ENCODE data around the gene OR10AD1.

OR10AD1 gene

DNA sequence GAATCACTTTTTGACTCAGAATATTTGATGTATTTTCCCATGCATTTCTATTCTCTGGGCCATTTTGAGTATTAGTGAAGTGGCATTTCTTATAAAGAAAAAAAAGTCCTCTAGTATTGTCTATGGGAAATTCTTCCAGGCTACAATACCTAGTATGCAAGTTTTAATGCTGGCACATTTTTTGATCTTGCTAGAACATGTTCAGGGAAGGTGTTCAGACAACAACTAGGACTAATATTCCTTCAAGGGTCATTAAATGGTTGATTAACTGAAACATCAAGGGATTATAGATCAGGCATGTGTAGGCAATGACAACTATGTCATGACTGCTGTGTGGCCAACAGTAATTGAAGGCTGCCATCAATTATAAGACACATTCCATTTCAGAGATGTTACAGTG, 12.0 kb downstream of the OR10AD1 start:
- DNase-seq (ENCODE audit: low spot score) = no peak

DNA sequence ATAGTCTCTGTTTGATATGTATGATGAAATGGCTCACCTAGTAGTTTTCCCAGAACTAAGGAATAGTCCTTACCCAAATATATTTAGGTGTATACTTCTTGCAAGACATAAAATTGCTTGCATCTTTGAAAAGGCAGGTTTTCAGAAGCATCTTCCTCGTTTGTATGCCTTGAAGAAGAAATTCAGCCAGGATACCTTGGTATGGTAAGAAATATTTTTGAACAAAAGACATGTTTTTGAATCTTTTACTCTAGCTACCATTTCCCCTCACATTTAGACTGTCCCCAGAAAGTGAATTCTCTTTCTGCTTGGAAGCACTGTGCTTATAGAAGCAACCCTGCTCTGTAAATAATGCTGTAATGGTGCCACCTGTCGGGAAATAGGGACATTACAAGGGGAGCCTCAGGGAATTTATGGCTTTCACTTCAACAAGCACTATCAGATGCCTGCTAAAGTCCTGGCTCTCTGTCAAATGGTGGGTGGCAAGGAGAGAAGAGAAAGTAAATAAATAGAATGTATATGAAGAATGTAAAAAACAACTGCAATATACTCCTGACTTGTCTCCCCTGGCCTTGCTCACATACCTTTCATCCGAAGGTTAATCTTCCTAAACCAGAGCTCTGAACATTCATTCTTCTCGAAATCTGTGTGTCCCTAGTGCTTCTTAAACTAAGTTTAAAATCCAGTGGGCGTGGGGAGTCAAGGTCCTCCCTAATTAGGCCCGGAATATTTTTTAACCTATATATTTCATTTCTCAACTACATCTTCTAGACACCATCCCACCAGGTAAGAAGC, 13.6 kb downstream of the OR10AD1 start:
- DNase-seq (ENCODE audit: low spot score) = peak; percentile 78

DNA sequence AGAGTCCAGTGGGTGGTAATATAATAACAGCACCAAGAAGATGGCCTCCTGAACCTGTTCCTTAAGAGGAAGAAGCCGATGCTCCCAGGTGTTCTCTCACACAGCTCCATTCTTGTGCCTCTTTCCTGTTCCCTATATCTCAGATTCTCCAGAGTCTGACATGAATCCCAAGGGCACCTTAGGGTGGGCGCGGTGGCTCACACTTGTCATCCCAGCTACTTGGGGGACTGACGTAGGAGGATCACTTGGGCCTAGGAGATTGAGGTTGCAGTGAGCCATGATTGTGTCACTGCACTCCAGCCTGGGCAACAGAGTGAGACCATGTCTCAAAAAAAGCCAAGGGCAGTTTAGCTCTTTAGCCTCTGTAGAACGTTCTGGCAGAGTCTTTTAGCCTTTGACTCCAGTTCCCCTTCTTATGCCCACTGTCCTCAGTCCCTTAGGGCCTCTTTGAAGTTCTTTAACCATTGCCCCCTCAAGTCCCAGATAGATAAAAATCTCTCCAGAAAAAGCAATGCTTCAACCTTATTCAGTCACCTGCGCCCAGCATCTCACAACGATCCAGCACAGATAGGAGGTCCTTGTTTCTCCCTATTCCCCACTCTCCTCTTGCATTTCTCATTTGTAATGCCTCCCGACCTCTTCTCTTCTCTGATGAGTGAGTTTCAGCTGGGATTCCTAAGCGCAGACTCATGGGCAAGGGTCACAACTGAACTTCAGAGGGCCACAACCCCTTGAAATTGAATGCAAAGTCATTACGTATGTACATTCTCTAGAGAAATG, 15.0 kb downstream of the OR10AD1 start:
- DNase-seq (ENCODE audit: low spot score) = no peak

DNA sequence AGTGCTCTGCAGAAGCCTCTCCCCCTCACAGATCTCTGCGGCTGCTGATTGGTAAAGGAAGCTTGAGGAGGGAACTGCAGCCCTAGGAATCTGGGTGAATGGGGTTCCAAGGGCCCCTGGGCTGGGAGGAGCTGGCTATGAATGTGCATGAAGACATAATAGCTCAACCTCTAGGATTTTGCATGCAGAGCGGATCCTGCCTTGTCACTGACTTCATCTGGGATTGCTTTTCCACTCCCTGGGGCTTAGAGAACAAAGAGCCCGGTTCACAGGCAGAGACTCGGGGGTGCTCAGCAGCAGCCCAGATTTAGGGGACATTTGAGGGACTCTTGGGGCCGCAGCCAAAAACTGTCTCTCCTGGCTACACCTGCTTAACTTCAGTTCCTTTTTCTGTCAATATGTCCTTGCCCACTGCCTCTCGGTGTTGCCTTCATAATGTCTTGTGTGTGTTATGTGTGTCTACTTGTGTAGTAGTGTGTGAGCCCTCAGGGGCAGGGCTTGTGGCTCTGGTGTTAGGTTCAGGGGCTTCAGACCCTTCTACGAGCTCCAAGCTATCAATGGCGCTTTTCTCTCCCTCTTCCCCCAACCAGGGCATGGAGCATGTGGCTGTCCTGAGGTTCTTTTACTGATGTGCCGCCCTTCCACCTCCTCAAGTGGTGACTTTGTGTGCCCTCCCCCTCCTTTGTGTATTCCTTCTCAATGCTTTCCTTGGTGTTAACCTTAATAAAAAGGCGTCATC, 17.7 kb downstream of the OR10AD1 start:
- peak; percentile 66 for DNase-seq (ENCODE audit: low spot score)

DNA sequence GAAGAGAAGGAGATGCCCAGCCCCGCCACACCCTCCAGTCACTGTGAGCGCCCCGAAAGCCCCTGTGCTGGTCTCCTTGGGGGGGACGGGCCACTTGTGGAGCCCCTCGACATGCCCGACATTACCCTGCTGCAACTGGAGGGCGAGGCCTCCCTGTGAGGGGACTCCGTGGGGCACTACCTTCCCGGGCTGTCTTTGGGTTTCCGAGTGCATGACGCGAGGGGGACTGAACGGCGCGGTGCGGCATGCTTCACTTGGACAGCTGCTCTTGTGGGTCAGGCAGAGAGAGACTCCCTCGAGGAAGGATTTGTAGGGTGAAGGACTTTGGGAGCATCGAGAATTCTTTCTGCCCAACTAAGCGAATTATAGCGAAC, 18.6 kb downstream of the OR10AD1 start:
- DNase-seq (ENCODE audit: low spot score) = no peak

DNA sequence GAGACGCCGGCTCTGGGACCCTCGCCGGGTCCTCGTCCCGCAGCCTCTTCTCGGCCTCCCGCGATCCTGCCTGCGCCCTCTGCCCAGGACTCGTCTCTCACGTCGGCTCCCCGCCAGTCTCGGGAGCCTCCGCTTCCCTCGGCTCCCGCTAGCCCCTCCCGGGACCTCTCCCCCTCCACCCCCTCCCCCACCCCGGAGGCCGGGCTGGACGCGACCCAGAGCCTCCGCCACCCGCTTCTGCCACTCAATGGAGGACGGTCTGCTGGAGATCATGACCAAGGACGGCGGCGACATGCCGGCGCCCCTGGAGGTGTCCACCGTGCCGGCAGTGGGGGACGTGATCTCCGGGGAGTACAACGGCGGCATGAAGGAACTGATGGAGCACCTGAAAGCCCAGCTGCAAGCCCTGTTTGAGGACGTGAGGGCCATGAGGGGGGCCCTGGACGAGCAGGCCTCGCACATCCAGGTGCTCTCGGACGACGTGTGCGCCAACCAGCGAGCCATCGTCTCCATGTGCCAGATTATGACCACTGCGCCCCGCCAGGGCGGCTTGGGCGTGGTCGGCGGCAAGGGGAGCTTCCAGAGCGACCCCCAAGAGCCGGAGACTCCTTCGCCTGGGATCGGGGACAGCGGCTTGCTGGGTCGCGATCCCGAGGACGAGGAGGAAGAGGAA, 19.1 kb downstream of the OR10AD1 start:
- DNase-seq (ENCODE audit: low spot score) = no peak

DNA sequence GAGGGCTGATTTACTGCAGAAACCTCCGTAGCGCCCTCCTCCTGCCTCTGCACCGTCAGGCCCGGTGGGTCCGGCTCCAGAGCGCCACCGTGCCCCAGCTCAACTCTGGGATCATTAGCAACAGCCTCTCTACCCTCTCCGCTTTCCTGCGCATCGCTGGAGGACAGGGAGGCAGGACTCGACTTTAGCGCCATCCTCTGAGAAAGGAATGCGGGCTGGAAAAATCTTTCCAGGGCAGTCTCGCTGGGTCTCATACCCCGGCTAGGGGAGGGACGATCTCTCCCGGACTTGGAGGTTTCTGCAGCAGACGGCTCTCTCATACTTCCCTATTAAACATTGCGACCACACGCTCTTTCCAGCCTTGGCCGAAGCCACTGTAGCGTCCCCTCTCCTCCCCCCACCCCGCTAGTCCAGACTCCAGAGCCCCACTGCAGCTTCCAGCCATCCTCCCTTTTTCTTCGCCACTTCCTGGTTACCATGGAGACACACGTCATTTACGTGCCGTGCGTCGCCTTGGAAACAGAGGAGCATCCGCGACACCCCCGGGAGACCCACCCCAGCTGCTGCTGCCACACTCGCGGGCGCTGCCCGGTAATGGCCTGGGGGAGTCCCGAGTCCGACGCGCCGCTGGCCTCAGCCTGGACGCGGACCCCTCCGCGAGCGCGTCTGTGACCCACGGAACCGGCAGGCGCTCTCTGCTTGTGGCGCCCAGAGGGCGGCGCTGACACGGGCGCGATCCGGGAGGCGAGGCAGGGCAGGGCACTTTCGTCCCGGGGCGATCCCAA, 19.8 kb downstream of the OR10AD1 start, which contains the start of gene CCDC184:
TSS of gene CCDC184 (plus strand) at position 554 of the 785 bp plus-strand sequence. CDS start 479 bp downstream, outside the sequence.
- peak; percentile 88 for DNase-seq (ENCODE audit: low spot score)

DNA sequence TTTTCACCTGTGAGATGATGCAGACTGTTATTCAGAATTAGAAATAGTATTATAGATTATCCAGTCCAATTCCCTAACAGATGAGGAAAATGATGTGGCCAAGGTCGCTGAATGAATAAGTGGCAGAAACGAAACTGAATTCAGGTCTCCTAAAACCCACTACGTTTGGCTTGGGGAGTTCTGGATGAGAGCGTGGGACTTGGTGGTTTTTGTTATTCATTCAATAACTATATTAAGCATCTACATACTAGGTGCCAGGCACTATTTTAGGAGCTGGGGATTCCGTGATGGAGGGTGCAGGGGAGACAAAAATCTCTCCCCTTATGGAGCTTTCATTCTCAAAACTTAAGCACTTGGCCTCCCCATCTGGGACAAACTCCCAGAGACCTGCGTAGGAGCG, 20.5 kb downstream of the OR10AD1 start:
- DNase-seq (ENCODE audit: low spot score) = no peak

DNA sequence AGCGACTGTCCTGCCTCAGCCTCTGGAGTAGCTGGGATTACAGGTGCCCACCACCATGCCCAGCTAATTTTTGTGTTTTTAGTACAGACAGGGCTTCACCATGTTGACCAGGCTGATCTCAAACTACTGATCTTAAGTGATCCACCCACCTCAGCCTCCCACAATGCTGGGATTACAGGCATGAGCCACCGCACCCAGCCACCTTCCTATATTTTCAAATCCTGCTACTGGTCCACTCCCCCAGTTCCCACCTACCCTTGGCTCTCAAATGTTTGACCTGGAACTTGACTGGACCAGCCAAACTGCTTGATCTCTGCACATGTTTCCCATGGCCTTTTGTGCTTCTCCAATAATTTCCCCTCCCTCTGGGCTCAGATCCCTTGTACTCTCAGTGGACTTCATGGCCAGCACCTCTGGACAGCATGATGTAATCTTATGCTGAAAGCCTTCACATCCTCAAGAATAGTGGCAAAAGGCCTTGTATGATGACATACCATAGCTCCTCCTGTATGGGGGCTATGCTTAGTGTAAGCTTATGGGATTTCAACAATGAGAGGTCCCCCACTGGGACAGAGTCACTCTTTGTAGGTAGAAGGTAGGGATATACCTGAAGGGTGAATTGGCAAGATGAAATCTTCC, 22.1 kb downstream of the OR10AD1 start:
- no peak for DNase-seq (ENCODE audit: low spot score)

DNA sequence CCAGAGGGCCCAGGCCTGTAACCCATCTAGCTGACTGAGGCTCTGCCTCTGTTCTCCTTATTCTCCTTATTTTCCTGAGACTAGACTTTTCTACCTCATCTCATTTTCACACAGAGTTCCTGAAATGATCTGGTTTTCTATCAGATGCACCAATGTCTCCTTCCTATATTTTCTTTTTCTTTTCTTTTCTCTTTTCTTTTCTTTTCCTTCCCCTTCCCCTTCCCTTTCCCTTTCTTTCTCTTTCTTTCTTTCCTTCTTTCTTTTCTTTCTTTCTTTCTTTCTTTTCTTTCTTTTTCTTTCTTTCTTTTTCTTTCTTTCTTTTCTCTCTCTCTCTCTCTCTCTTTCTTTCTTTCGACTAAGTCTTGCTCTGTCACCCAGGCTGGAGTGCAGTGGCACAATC, 22.7 kb downstream of the OR10AD1 start:
- DNase-seq (ENCODE audit: low spot score) = no peak

DNA sequence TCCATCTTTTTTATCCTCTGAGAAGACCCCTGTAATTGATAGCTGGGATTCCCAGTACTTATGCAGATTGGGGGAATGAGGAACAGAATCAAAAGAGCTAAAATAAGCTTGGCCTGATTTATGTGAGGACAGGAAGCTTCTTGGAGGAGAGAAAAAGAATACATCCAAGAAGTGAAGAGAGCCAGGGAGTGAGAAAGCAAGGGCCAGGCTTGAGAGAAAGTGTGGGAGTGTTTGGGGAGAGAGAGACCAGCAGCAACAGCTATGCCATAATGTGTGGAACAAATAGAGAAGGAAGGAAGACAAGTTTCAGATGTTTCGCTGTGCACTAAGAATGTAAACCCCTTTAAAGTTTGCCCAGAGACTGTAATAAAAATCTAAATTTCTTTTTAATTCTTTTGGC, 23.6 kb downstream of the OR10AD1 start:
- DNase-seq (ENCODE audit: low spot score) = no peak

DNA sequence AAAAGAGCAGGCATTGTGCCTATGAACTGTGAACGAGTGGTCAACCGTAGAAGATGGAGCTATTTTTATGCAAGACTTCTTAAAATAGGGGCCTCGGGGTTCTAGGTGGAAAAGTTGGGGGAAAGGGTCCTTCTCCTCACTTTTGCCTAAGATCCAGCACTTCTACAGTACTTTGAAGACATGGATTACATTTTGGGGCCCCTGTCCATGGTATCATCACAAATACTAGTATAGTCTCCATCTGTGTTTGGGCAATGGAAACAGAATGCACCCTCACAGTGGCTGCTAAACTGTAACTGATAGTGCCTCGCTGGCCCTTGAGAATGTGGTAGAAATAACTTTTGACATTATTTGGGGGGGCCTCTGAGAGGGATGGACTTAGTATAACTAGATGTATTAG, 25.1 kb downstream of the OR10AD1 start:
- no peak for DNase-seq (ENCODE audit: low spot score)

DNA sequence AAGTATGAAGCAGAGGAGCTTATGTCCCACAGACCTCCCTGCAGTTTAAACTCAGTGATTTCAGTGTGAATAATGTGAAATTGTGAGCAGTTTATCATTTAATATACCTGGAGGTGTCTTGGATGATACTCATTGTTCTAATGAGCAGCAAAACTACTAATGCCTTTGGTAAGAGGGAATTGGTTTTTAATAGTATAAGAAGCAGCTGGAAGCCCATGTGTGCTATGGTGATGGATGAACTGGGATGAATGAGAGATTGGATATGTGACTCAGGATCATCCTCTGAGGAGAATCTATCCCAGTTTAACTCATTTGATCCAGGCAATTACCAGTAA, 26.7 kb downstream of the OR10AD1 start:
- DNase-seq (ENCODE audit: low spot score) = no peak

DNA sequence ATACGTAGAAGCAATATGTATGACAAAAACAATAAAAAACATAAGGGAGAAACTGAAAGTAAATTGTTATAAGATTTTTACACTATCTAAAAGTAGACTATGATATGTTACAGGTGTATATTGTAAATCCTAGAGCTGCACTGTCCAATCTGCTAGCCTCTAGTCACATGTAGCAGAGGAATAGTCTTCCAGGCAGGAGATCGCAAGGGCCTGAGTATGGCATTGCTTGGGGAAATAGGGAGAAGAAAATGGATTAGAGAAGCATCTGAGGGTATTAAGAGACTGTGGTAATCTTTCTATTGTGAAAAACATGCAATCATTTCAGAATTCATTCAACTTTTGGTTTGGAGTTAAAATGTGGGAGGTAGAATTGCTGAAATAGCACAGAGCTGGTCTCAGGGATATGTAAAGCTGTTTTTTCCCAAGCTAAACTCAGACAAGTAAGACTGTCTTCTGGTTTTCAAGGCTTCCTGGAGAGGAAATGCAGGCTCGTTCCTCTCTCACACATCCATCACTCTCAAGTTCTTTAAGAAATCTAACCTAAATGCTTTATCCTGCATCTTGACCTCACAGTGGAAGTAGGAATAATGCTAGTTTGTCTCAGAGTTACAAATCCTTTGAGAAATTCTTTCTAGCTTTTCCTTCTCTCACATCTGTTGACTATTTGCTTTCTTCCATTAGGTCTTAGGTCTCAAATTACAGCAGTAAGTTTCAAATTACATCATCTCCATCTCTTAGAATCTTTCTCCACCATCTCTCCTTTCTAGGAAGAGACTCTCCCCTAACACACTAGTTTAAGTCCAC, 27.3 kb downstream of the OR10AD1 start:
- no peak for DNase-seq (ENCODE audit: low spot score)

DNA sequence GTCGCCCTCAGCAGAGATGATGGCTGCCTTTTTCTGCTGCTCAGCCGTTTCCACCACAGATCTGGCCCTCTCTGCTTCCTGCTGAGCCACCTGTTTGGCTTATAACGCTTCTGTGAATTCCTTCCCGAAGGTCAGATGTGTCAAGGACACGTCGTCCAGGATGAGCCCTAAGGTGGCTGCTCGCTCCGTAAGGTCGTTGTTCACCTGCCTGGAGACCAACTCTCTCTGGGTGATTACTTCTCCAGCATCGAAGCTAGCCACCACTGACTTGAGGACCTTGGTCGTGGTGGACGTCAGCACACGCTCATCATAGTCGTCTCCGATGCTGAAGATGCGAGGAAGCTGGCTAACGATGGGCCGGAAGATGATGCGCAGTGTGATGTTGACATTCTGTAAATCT, 34.1 kb downstream of the OR10AD1 start:
- DNase-seq (ENCODE audit: low spot score) = no peak

DNA sequence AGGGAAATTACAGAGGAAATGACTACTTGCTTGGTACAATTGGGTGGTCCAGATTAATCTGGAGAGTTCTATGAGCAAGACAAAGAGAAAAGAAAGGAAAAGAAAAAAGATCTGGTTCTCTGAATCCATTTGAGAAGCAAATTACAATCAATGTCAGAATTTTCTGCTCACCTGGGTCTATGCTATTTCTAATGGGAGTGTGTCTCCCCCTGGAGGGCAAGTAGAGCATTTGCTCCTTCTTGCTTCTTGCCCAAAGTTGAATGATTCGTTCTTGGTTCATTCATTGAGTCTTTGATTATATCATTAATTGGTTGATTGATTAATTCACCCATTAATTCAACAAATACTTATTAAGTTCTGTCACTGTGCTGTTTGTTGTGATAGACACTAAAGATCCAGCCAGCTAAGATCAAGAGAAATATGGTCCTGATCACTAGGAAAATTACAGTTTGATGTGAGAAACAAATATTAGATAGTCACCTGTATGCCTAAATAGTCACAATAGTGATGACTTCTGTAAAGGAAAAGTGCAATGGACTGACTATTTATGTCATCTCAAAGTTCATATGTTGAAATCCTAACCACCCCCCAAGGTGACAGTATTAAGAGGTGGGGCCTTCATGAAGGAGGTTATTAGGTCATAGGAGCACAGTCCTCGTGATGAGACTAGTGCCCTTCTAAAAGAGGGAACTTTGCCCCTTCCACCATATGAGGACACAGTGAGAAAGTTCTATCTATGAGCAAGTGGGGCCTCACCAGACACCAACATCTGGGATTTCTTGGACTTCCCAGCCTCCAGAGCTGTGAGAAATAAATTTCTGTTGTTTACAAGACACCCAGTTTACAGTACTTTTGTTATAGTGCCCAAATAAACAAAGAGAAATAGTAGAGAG, 37.8 kb downstream of the OR10AD1 start:
- peak; percentile 49 for DNase-seq (ENCODE audit: low spot score)

DNA sequence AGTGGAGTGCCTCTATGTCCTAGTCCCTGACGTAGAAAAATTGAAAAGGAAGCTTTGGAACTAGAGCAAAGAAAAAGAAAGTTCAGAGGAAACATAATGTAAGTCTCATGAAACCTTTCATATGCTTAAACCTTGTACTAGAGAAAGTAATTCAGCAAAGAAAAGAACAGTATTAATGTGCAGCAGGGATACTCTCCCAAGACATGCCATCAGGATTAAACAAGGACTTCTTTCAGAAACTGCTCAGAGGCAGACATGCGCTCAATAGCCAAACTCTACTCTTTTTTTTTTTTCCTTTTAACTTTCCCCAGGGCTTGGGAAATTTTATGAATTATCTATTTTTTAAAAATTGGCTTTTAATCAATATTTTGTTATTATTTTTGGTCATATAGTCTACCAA, 38.6 kb downstream of the OR10AD1 start:
- DNase-seq (ENCODE audit: low spot score) = no peak

DNA sequence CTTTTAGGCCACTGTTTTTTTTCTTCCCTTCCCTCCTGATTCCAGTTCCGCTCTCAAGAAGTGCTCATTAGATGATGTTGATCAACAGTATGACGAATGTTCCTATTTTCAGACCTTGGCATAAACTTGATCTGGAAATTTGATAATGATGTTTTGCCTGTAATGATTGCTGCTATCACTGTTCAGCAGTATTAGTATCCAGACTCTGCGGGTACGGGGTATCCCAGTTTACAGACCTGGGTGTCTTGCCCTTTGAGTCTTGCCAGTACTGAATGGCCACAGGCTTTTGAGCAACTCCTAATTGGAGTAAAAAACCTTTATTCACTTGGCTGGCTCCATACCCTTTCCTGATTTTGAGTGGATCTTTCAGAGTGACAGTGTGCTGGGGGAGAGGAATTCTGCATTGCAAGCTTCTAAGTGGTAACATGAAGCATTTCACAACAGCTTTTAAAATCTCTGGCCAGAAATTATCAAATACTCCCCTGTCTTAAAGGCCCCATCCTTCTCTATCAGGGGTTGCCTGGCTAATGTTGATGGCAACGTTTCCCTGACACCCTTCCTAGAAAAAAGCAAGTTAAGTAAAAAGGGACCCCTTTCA, 39.8 kb downstream of the OR10AD1 start:
- DNase-seq (ENCODE audit: low spot score) = no peak

DNA sequence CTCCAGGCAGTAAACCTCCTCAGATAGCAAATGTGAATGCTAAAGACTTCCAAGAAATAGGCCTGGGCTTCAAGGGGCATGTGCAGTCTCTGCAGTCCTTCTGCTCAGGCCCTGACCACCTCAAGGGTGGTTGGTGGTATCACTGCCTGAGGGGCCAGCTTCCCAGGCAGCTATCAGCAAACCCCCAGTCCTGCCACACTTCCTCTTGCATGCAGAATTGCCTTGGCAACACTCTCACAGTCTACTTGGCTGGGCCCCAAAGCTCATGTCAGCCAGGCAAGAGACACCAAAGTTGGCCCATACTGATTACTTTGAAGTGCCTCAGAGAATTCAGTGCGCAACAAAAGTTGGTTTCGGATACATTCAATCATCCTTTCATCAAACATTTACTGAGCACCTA, 42.3 kb downstream of the OR10AD1 start:
- DNase-seq (ENCODE audit: low spot score) = no peak

Data from putamen (tissue), 1 donor.